Middle frontal gyrus (tissue), 1 donor: ENCODE data around the gene SULT6B1.

Experiments used
- DNase-seq: peaks from one replicate; pipeline ENCODE4 v3.0.0-alpha.2; 2015; ENCODE audit warnings: low spot score; ENCODE audit errors: extremely low spot score

Gene SULT6B1

GRCh38 chr2:37153224-37153623, 35.2 kb downstream of the SULT6B1 start:
- DNase-seq = no peak

GRCh38 chr2:37149626-37150322, 38.7 kb downstream of the SULT6B1 start:
- no peak for DNase-seq

- no peak for DNase-seq
These were observed 40.1 kb downstream of the SULT6B1 start for GRCh38 chr2:37148325-37148724.

- DNase-seq = no peak
These were observed 42.4 kb downstream of the SULT6B1 start for GRCh38 chr2:37146062-37146461.

GRCh38 chr2:37143974-37144373, 44.5 kb downstream of the SULT6B1 start:
- no peak for DNase-seq

GRCh38 chr2:37142546-37142945, 45.9 kb downstream of the SULT6B1 start:
- DNase-seq = no peak

GRCh38 chr2:37132914-37133313, 55.6 kb downstream of the SULT6B1 start:
- no peak for DNase-seq

- DNase-seq = no peak
These were observed 63.1 kb downstream of the SULT6B1 start for GRCh38 chr2:37125416-37125815.

GRCh38 chr2:37119157-37119556, 69.3 kb downstream of the SULT6B1 start:
- DNase-seq = no peak
